Upper lobe of right lung (tissue), 1 donor: Measurements from ENCODE around the gene ZFAND3. TPM values are rescaled to one million over a fixed set of nuclear protein-coding genes. Genes with fewer than 3 reads are reported as not detected.

Experiments used
- ATAC-seq: fragments of 200-7000 bp; cut with Tn5 transposase; one replicate; pipeline ENCODE4 v1.9.1; 2020; ENCODE audit warnings: mild to moderate bottlenecking, moderate library complexity
- DNase-seq: peaks from one replicate; pipeline ENCODE4 v3.0.0-alpha.2; 2020
- H3K27ac ChIP-seq: fragments of 200-600 bp; one replicate; pipeline ENCODE4 v1.8.0; 2022
- H3K27me3 ChIP-seq: fragments of 200-600 bp; one replicate; pipeline ENCODE4 v1.8.0; 2022; ENCODE audit warnings: mild to moderate bottlenecking
- H3K36me3 ChIP-seq: fragments of 200-600 bp; one replicate; pipeline ENCODE4 v1.8.0; 2022
- H3K4me1 ChIP-seq: fragments of 200-600 bp; one replicate; pipeline ENCODE4 v1.8.0; 2022
- H3K4me3 ChIP-seq: fragments of 200-600 bp; one replicate; pipeline ENCODE4 v1.8.0; 2022; ENCODE audit warnings: mild to moderate bottlenecking
- H3K9me3 ChIP-seq: fragments of 200-600 bp; one replicate; pipeline ENCODE4 v1.8.0; 2022
- CTCF ChIP-seq: fragments of 200-600 bp; IDR thresholded peaks from one replicate; pipeline ENCODE4 v1.8.0; 2022; ENCODE audit warnings: antibody characterized with exemption
- intact Hi-C: fragments of 100-400 bp; cut with DNase I; formaldehyde crosslinking; loops from one replicate; pipeline ENCODE4 v1.11.0; 2022
- total RNA-seq: library from RNA; stranded (reverse); fragmentation: NEBNext Ultra II Directional; extraction: Animal tissue kit (Norgen Biotek cat#: 25700); gene quantifications from one replicate; pipeline ENCODE4 v1.2.1, GENCODE V29; 2021
- donor health status: DM: no; HTN: yes; CAD: no; lungs with severe emphysema.

ZFAND3 gene
- total RNA-seq, 1 donor from 2014 or later = 69.1 TPM

- H3K9me3 ChIP-seq = peaks cover 2% of the 10 kb centered on the region
- no peak overlapping the region for H3K27ac ChIP-seq
- H3K27me3 ChIP-seq = no peaks in the 10 kb centered on the region
- intact Hi-C loops = no loop called here
- DNase-seq (no peak), ATAC-seq (peak; percentile 59)
- H3K4me1 ChIP-seq = no peaks in the 10 kb centered on the region
- no peak overlapping the region for H3K4me3 ChIP-seq
- no peaks in the 10 kb centered on the region for H3K36me3 ChIP-seq
- no peak for TF ChIP-seq CTCF
These were observed 197.3 kb downstream of the ZFAND3 start for GRCh38 chr6:38016824-38017223.

- no peak for TF ChIP-seq CTCF
- intact Hi-C loops = no loop called here
- no peak for DNase-seq
These were observed 199.2 kb downstream of the ZFAND3 start for GRCh38 chr6:38018755-38019165.

DNA sequence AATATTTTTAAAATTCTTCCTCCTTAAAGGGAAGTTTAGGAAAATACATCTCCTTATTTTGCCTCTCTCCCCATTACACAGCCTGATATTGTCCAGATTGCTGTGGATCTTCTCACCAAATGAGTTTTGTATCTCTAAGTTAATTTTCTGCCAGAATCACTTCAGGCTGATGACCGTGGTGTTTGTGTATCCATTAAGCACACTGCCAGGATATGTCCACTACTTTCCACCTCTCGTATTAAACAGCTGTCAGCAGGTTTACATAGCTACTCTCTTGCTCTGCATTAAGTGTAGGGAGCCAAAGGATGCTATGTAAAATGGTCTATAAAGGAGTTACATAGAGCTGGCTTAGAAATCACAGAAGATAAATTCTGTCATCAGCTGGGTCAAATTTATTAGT lies 201.1 kb downstream of the ZFAND3 start:
- no peak for DNase-seq
- no peaks in the 10 kb centered on the region for H3K9me3 ChIP-seq
- H3K27ac ChIP-seq = no peak overlapping the region
- ATAC-seq = no peak
- intact Hi-C loops = no loop called here
- no peaks in the 10 kb centered on the region for H3K27me3 ChIP-seq
- H3K36me3 ChIP-seq = no peaks in the 10 kb centered on the region
- no peak for TF ChIP-seq CTCF
- H3K4me1 ChIP-seq = no peaks in the 10 kb centered on the region
- no peak overlapping the region for H3K4me3 ChIP-seq

More at GRCh38 chr6:38018755-38019165, 199.2 kb downstream of the ZFAND3 start:
- Histone ChIP-seq H3K36me3 (no peaks in the 10 kb centered on the region), H3K9me3 (no peaks in the 10 kb centered on the region), H3K4me1 (no peaks in the 10 kb centered on the region), H3K27ac (no peak overlapping the region), H3K27me3 (no peaks in the 10 kb centered on the region), H3K4me3 (no peak overlapping the region)
- no peak for ATAC-seq

GRCh38 chr6:38021029-38021428 lies 201.5 kb downstream of the ZFAND3 start:
- no peaks in the 10 kb centered on the region for H3K27me3 ChIP-seq
- no peak overlapping the region for H3K27ac ChIP-seq
- intact Hi-C loops = no loop called here
- H3K4me3 ChIP-seq = no peak overlapping the region
- TF ChIP-seq CTCF = no peak
- H3K36me3 ChIP-seq = no peaks in the 10 kb centered on the region
- DNase-seq = no peak
- no peak for ATAC-seq
- no peaks in the 10 kb centered on the region for H3K4me1 ChIP-seq
- H3K9me3 ChIP-seq = no peaks in the 10 kb centered on the region

GRCh38 chr6:38021571-38021970 lies 202.0 kb downstream of the ZFAND3 start:
- no peak overlapping the region for H3K27ac ChIP-seq
- H3K4me3 ChIP-seq = no peak overlapping the region
- H3K27me3 ChIP-seq = no peaks in the 10 kb centered on the region
- H3K36me3 ChIP-seq = no peaks in the 10 kb centered on the region
- ATAC-seq (no peak), DNase-seq (no peak)
- TF ChIP-seq CTCF = no peak
- H3K4me1 ChIP-seq = no peaks in the 10 kb centered on the region
- no peaks in the 10 kb centered on the region for H3K9me3 ChIP-seq
- intact Hi-C loops = no loop called here

DNA sequence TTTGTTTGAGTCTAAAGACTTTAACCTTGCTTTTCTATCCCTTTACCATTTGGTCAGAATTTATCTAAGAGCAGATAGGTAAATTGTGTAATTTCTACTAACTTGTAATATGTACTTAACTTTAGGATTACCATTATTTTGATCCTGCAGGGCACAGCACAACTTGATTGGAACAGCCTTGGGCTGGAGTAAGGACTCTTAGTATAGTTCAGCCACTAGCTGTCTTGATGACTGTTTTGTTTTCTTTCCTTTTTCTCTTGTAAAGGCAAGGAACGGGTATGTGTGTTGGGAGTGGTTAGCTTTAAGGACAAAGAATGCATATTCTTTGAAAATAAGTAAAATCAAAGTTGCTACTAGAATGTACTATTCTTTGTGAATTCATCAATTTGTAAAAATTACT lies 203.2 kb downstream of the ZFAND3 start:
- peaks cover 6% of the 10 kb centered on the region for H3K4me1 ChIP-seq
- intact Hi-C loops = no loop called here
- DNase-seq (no peak), ATAC-seq (no peak)
- H3K27me3 ChIP-seq = no peaks in the 10 kb centered on the region
- no peaks in the 10 kb centered on the region for H3K9me3 ChIP-seq
- H3K27ac ChIP-seq = no peak overlapping the region
- no peak for TF ChIP-seq CTCF
- no peaks in the 10 kb centered on the region for H3K36me3 ChIP-seq
- H3K4me3 ChIP-seq = no peak overlapping the region
